Cardiac muscle cell (in vitro differentiated cells and primary cell): ENCODE measurements around the gene PCGF3. TPM values are rescaled to one million over a fixed set of nuclear protein-coding genes. Genes with fewer than 3 reads are reported as not detected.
"Not testable (repeated sequence)": the region's sequence is repeated elsewhere in the genome, so short reads cannot be mapped to it uniquely, and the experiment has no call there.

ENCODE experiments used
- DNase-seq, 2 donors: peaks; one replicate each; pipeline versions ENCODE4 v3.0.0 to v3.0.0-alpha.2; 2010 to 2017; ENCODE audit warnings: low read depth in 1 of 2, low spot score in 1 of 2
- H3K27ac ChIP-seq: fragments of 200-600 bp; sonication (generic); 2 replicates; pipeline ENCODE4 v1.5.1; 2016
- H3K27me3 ChIP-seq: fragments of 200-600 bp; sonication (generic); 2 replicates; pipeline ENCODE4 v1.6.0; 2016; ENCODE audit warnings: control low read depth
- H3K36me3 ChIP-seq: fragments of 200-600 bp; sonication (generic); 2 replicates; pipeline ENCODE4 v1.5.1; 2016; ENCODE audit warnings: control low read depth
- H3K4me1 ChIP-seq: fragments of 200-600 bp; sonication (generic); 2 replicates; pipeline ENCODE4 v1.8.1; 2017; ENCODE audit warnings: low read depth, mild to moderate bottlenecking, mixed run types
- H3K4me3 ChIP-seq: fragments of 200-600 bp; sonication (generic); 2 replicates; pipeline ENCODE4 v1.5.1; 2016; ENCODE audit warnings: mild to moderate bottlenecking
- H3K9me3 ChIP-seq: fragments of 200-600 bp; sonication (generic); 2 replicates; pipeline ENCODE4 v1.5.1; 2017; ENCODE audit warnings: low read depth, mild to moderate bottlenecking, control low read depth
- polyA plus RNA-seq: library from polyadenylated mRNA; unstranded; fragments of >200 nt; fragmentation: Nextera tagmentation; extraction: Ambion mirVana; gene quantifications from 2 replicates; pipeline ENCODE4 v1.2.1, GENCODE V29; 2016
- total RNA-seq: library from RNA; depleted of rRNA; stranded (reverse); fragments of >200 nt; gene quantifications from 2 replicates; pipeline ENCODE4 v1.2.3, GENCODE V29; 2016
- TF ChIP-seq, protein P1 (sequence below): IDR thresholded peaks from 2 replicates; pipeline ENCODE4 v1.5.1; 2012; ENCODE audit warnings: low read depth, mild to moderate bottlenecking, low read length

PCGF3 gene
- total and polyA plus RNA-seq, 2 experiments from 2014 or later: 32.8 to 118 TPM

DNA sequence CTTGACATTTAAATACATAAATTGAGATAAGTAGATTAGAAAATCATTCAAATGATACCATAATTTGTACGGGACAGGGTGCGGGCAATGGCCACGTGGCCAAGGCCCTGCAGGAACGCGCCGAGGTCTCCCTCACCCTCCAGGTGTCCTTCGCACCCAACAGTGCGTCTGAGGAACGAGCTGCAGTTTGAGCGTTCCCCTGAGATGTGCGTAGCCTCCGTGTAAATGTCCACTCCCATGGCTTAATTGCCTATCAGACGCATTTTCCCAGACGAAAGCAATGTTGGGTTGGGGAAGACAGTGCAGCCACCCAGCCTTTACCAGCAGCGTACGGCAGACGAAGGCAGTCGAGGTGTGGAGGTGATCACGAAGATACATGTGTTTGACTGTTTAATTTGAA lies 63.9 kb downstream of the PCGF3 start:
- Histone ChIP-seq H3K36me3 (peaks cover 10% of the 10 kb centered on the region), H3K27me3 (no peaks in the 10 kb centered on the region), H3K27ac (no peak overlapping the region), H3K4me3 (no peak overlapping the region), H3K9me3 (no peaks in the 10 kb centered on the region), H3K4me1 (no peaks in the 10 kb centered on the region)
- no peak for DNase-seq
- TF ChIP-seq, protein P1, sequence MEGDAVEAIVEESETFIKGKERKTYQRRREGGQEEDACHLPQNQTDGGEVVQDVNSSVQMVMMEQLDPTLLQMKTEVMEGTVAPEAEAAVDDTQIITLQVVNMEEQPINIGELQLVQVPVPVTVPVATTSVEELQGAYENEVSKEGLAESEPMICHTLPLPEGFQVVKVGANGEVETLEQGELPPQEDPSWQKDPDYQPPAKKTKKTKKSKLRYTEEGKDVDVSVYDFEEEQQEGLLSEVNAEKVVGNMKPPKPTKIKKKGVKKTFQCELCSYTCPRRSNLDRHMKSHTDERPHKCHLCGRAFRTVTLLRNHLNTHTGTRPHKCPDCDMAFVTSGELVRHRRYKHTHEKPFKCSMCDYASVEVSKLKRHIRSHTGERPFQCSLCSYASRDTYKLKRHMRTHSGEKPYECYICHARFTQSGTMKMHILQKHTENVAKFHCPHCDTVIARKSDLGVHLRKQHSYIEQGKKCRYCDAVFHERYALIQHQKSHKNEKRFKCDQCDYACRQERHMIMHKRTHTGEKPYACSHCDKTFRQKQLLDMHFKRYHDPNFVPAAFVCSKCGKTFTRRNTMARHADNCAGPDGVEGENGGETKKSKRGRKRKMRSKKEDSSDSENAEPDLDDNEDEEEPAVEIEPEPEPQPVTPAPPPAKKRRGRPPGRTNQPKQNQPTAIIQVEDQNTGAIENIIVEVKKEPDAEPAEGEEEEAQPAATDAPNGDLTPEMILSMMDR: no peak

DNA sequence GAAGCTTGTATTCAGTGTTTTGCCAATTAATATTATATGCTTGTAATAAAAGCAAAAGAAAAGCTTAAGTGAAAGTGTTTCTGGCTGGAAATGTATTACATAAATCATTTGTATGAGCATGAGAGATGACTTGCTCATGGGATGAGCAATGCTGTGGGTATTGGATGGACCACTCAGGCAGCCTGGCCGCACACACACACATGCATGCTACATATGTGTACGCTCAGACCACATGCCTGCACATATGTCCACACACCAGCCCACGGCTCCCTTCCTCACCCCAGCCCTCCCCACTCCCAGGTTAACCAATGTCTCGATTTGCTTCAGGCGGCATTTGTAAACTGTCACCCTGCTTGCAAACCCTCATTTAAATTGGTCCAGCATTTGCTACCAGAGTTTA lies 64.4 kb downstream of the PCGF3 start:
- H3K27ac ChIP-seq: no peak overlapping the region
- no peaks in the 10 kb centered on the region for H3K9me3 ChIP-seq
- no peaks in the 10 kb centered on the region for H3K27me3 ChIP-seq
- TF ChIP-seq, protein P1: no peak
- H3K4me1 ChIP-seq: no peaks in the 10 kb centered on the region
- peaks cover 10% of the 10 kb centered on the region for H3K36me3 ChIP-seq
- DNase-seq: no peak
- no peak overlapping the region for H3K4me3 ChIP-seq

DNA sequence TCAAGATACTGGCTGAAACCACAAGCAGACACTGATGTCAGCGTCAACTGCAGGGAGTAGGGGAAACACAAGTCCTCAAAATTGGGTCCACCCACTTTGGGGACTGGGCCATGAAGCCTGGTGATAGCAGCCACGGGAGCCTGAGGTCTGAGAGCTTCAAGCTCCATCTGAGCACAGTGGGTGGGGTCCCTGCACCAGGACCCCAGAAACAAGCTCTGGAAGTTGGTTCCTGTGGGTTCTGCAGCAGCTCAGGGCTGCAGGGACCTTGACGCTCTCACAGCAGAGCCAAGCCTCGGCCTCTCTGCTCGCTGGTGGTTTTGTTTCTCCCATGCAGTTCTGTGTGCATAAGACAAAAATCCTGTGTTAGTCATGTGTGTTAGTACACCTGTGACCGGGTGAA lies 65.8 kb downstream of the PCGF3 start:
- H3K4me1 ChIP-seq: no peaks in the 10 kb centered on the region
- no peak for DNase-seq
- no peak overlapping the region for H3K4me3 ChIP-seq
- peaks cover 16% of the 10 kb centered on the region for H3K36me3 ChIP-seq
- peak overlapping the region; percentile 62 for H3K27ac ChIP-seq
- no peaks in the 10 kb centered on the region for H3K9me3 ChIP-seq
- H3K27me3 ChIP-seq: no peaks in the 10 kb centered on the region
- TF ChIP-seq, protein P1: no peak

DNA sequence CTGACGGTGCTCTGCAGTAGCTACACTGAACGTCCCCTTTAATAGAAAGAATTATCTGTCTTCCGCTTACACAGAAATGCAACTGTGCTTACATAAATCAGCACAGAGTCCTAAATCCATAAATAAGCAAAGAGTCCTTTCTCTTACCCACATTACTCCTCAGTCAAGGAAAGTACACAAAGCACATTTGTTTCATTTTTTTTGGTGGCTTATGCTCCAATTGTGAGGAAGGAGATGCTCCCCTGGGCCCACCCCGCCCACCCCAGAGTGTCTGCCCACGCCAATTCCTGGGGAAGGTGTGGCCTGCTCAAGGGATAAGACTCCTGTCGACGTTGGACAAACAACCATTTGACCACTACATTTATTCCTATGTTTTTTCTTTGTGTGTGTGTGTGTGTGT lies 66.5 kb downstream of the PCGF3 start:
- no peak overlapping the region for H3K4me3 ChIP-seq
- no peak for DNase-seq
- peaks cover 20% of the 10 kb centered on the region for H3K36me3 ChIP-seq
- H3K27me3 ChIP-seq: no peaks in the 10 kb centered on the region
- peak overlapping the region; percentile 62 for H3K27ac ChIP-seq
- H3K4me1 ChIP-seq: no peaks in the 10 kb centered on the region
- no peaks in the 10 kb centered on the region for H3K9me3 ChIP-seq
- TF ChIP-seq, protein P1: no peak

DNA sequence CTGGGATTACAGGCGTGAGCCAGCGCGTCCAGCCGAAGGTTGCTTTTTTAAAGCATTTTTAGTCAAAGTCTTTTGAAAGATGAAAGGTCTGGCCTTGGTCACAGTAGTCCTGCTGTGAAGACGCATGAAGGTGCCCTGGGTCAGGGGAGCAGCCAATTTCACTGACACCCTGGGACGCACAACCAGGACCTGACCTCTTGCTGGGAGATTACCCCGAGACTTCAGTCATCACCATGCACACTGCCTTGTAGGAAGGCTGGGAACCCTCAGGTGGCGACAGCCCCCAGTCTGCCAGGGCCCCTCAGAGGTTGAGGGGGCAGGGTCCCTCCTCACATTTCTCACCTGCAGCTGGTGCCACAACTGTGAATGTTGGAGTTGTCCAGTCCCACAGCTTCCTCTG lies 67.1 kb downstream of the PCGF3 start:
- no peaks in the 10 kb centered on the region for H3K4me1 ChIP-seq
- no peak overlapping the region for H3K4me3 ChIP-seq
- TF ChIP-seq, protein P1: no peak
- H3K27ac ChIP-seq: peak overlapping the region; percentile 64
- no peaks in the 10 kb centered on the region for H3K9me3 ChIP-seq
- H3K36me3 ChIP-seq: peaks cover 20% of the 10 kb centered on the region
- no peaks in the 10 kb centered on the region for H3K27me3 ChIP-seq
- DNase-seq: no peak

DNA sequence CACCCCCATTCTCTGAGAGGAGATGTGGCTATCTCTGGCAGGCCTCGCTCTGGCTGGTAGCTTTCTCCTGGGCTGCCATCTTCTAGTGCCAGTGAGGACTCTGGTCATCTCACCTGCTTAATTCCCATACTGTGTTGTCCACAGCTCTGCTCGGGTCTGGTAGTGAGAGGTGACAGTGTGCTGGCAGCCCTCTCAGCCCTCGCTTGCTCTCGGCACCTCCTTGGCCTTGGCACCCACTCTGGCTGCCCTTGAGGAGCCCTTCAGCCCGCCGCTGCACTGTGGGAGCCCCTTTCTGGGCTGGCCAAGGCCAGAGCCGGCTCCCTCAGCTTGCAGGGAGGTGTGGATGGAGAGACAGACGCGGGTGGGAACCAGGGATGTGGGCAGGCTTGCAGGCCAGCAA lies 67.6 kb downstream of the PCGF3 start:
- no peak overlapping the region for H3K4me3 ChIP-seq
- peaks cover 17% of the 10 kb centered on the region for H3K36me3 ChIP-seq
- peak overlapping the region; percentile 64 for H3K27ac ChIP-seq
- no peak for DNase-seq
- H3K9me3 ChIP-seq: no peaks in the 10 kb centered on the region
- H3K4me1 ChIP-seq: no peaks in the 10 kb centered on the region
- TF ChIP-seq, protein P1: no peak
- H3K27me3 ChIP-seq: no peaks in the 10 kb centered on the region

DNA sequence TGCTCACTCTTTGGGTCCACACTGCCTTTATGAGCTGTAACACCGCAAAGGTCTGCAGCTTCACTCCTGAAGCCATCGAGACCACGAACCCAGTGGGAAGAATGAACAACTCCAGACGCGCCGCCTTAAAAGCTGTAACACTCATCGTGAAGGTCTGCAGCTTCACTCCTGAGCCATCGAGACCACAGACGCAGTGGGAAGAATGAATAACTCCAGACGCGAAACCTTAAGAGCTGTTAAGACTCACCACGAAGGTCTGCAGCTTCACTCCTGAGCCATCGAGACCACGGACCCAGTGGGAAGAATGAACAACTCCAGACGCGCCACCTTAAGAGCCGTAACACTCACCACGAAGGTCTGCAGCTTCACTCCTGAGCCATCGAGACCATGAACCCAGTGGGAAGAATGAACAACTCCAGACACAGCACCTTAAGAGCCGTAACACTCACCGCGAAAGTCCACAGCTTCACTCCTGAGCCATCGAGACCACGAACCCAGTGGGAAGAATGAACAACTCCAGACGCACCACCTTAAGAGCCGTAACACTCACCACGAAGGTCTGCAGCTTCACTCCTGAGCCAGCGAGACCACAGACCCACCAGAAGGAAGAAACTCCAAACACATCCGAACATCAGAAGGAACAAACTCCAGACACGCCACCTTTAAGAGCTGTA lies 68.9 kb downstream of the PCGF3 start:
- not testable (repeated sequence) for H3K9me3 ChIP-seq, H3K27me3 ChIP-seq, H3K4me1 ChIP-seq, DNase-seq, H3K4me3 ChIP-seq
- Histone ChIP-seq H3K27ac (peak overlapping the region; percentile 4), H3K36me3 (peaks cover 22% of the 10 kb centered on the region)

DNA sequence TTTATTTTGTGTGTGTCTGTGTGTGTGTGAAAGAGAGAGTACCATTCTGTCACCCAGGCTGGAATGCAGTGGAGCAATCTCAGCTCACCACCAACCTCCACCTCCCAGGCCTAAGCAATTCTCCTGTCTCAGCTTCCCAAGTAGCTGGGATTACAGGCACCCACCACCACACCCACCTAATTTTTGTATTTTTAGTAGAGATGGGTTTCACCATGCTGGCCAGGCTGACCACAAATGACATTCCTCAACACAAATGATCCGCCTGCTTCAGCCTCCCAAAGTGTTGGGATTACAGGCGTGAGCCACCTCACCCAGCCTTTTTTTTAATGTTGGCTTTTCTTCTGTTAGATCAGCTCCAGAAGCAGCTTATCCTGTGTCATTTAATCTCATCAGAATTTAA lies 69.9 kb downstream of the PCGF3 start:
- Histone ChIP-seq H3K27ac (peak overlapping the region; percentile 4), H3K36me3 (peaks cover 24% of the 10 kb centered on the region)
- not testable (repeated sequence) for H3K4me1 ChIP-seq, DNase-seq, H3K27me3 ChIP-seq, H3K9me3 ChIP-seq, H3K4me3 ChIP-seq
